Kidney (tissue), 14 donors: Measurements from ENCODE around the gene NAPB. TPM values are rescaled to one million over a fixed set of nuclear protein-coding genes. Genes with fewer than 3 reads are reported as not detected.

Experiments
- DNase-seq, 5 donors: peaks; one replicate each; pipeline ENCODE4 v3.0.0-alpha.2; 2013 to 2020
- FAIRE-seq: peaks from 2 replicates; lab custom pipeline; 2012; peaks lifted over from hg19 to GRCh38; lab: Jason Lieb, UNC
- H3K27ac ChIP-seq, 2 donors: one replicate each; pipeline ENCODE4 v1.7.0; 2013; ENCODE audit warnings: low read depth in 2 of 2, low read length in 2 of 2, inconsistent platforms in 1 of 2
- H3K27me3 ChIP-seq: one replicate; pipeline ENCODE4 v1.7.1; 2013; ENCODE audit warnings: low read length, inconsistent platforms; ENCODE audit not compliant: control insufficient read depth, insufficient read depth
- H3K36me3 ChIP-seq, 3 donors: one replicate each; pipeline versions ENCODE4 v1.7.0 to v1.7.1; 2013; ENCODE audit warnings: low read length in 3 of 3, control low read depth in 1 of 3, inconsistent platforms in 1 of 3; ENCODE audit not compliant: insufficient read depth in 3 of 3, control insufficient read depth in 2 of 3
- H3K4me1 ChIP-seq, 3 donors: one replicate each; pipeline versions ENCODE4 v1.7.0 to v1.7.1; 2013; ENCODE audit warnings: low read length in 3 of 3, inconsistent platforms in 1 of 3, low read depth in 1 of 3; ENCODE audit not compliant: control insufficient read depth in 2 of 3, insufficient read depth in 2 of 3
- H3K4me3 ChIP-seq, 3 donors: one replicate each; pipeline versions ENCODE4 v1.7.0 to v1.8.1; 2013; ENCODE audit warnings: low read length in 3 of 3, control low read depth in 1 of 3, inconsistent platforms in 1 of 3
- H3K9ac ChIP-seq, 3 donors: one replicate each; pipeline versions ENCODE4 v1.7.0 to v1.7.1; 2013; ENCODE audit warnings: low read length in 3 of 3, control low read depth in 1 of 3, inconsistent platforms in 1 of 3
- H3K9me3 ChIP-seq, 3 donors: one replicate each; pipeline versions ENCODE4 v1.7.0 to v1.7.1; 2013; ENCODE audit warnings: low read length in 3 of 3, control low read depth in 1 of 3, inconsistent platforms in 1 of 3; ENCODE audit not compliant: control insufficient read depth in 2 of 3, insufficient read depth in 1 of 3
- intact Hi-C: fragments of 100-400 bp; cut with DNase I; formaldehyde crosslinking; loops from one replicate; pipeline ENCODE4 v1.11.1; 2022
- polyA plus RNA-seq: library from polyadenylated mRNA; stranded (reverse); fragments of 350-450 nt; fragmentation: Illumina TruSeq; extraction: RNeasy Lipid Tissue Mini Kit (QIAGEN cat#74804); gene quantifications from one replicate; pipeline ENCODE4 v1.2.3, GENCODE V29; 2014; ENCODE audit warnings: low read depth, low replicate concordance; ENCODE audit not compliant: insufficient read depth
- total RNA-seq: library from RNA; stranded (reverse); fragmentation: NEBNext Ultra II Directional; extraction: Animal tissue kit (Norgen Biotek cat#: 25700); gene quantifications from one replicate; pipeline ENCODE4 v1.2.1, GENCODE V29; 2021
- TF ChIP-seq, protein P1 (sequence below): IDR thresholded peaks from 3 replicates; pipeline ENCODE4 v1.5.1; 2012; ENCODE audit warnings: mild to moderate bottlenecking, moderate library complexity, borderline replicate concordance; ENCODE audit not compliant: insufficient read depth; ENCODE audit errors: extremely low read depth
- donor health status: control.
- donor health status: control.
- donor health status: control.
- donor health status: control.
- donor health status: control.
- donor health status: DM: yes; HTN: yes; CAD: no.
- donor health status: Normal renal cell carcinoma (clear cell type).

NAPB gene
- total and polyA plus RNA-seq, 2 donors from 2014 or later, result 5.3 to 9.6 TPM

- intact Hi-C loops, result no loop called here
- Histone ChIP-seq H3K4me3 (no peak overlapping the region), H3K36me3 (no peaks in the 10 kb centered on the region), H3K9me3 (no peaks in the 10 kb centered on the region), H3K27ac (no peak overlapping the region), H3K9ac (no peak overlapping the region), H3K4me1 (peaks cover 0 to 13% (median 13%) of the 10 kb centered on the region in 3 donors), H3K27me3 (no peaks in the 10 kb centered on the region)
- TF ChIP-seq, protein P1, sequence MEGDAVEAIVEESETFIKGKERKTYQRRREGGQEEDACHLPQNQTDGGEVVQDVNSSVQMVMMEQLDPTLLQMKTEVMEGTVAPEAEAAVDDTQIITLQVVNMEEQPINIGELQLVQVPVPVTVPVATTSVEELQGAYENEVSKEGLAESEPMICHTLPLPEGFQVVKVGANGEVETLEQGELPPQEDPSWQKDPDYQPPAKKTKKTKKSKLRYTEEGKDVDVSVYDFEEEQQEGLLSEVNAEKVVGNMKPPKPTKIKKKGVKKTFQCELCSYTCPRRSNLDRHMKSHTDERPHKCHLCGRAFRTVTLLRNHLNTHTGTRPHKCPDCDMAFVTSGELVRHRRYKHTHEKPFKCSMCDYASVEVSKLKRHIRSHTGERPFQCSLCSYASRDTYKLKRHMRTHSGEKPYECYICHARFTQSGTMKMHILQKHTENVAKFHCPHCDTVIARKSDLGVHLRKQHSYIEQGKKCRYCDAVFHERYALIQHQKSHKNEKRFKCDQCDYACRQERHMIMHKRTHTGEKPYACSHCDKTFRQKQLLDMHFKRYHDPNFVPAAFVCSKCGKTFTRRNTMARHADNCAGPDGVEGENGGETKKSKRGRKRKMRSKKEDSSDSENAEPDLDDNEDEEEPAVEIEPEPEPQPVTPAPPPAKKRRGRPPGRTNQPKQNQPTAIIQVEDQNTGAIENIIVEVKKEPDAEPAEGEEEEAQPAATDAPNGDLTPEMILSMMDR, result no peak
- DNase-seq, result no peak
- FAIRE-seq, result no peak
Observed at GRCh38 chr20:23415959-23416583, 5.2 kb downstream of the NAPB start.

GRCh38 chr20:23415555-23415954 lies 5.7 kb downstream of the NAPB start:
- Histone ChIP-seq H3K27ac (no peak overlapping the region), H3K4me1 (peaks cover 0 to 13% (median 13%) of the 10 kb centered on the region in 3 donors), H3K36me3 (no peaks in the 10 kb centered on the region), H3K9me3 (no peaks in the 10 kb centered on the region), H3K9ac (no peak overlapping the region), H3K4me3 (no peak overlapping the region), H3K27me3 (no peaks in the 10 kb centered on the region)
- TF ChIP-seq, protein P1, result no peak
- intact Hi-C loops, result no loop called here
- FAIRE-seq, result no peak
- DNase-seq, result no peak

DNA sequence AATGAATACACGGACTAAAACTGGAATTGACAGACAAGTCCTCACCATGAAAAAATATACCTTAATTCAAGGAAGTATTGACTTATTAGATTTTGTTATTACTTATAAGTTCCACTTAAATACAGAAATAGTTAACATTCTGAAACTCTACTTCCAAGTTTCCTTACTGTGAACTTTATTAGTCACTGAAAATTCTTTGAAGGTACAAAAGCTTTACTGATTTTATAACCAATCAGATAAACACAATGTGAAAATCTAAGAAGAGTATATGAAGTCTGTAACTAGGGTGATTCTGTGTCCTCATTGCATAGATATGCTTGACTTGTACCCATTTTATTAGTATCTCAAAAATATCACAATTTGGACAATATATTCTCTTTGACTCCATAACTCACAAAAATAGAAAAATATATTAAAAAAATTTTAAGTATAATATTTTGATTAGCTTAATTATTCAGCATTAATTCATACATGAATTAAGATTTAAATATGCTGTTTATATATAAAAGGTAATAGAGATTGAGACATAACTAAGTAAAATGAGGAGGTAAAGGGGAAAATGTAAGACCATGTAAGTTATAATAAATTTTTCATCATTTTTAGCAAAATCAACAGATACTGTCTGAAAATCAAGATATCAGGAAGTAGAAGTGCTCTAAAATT lies 6.6 kb downstream of the NAPB start:
- Histone ChIP-seq H3K9me3 (no peaks in the 10 kb centered on the region), H3K4me1 (peaks cover 0 to 14% (median 13%) of the 10 kb centered on the region in 3 donors), H3K27me3 (no peaks in the 10 kb centered on the region), H3K27ac (no peak overlapping the region), H3K4me3 (no peak overlapping the region), H3K36me3 (no peaks in the 10 kb centered on the region), H3K9ac (no peak overlapping the region)
- TF ChIP-seq, protein P1, result no peak
- DNase-seq (no peak), FAIRE-seq (peak; percentile 91)
- intact Hi-C loops, result no loop called here
